Stimulated activated CD4-positive, alpha-beta T cell treated with anti-CD3 and anti-CD28 coated beads, Interleukin-1b, Interleukin-23, amount 100 ng/mL, for 48 hours (primary cell): ENCODE data around the gene CEBPB.
"Not testable (repeated sequence)": the region's sequence is repeated elsewhere in the genome, so short reads cannot be mapped to it uniquely, and the experiment has no call there.

Experiments used
- DNase-seq: peaks from one replicate; pipeline ENCODE4 v3.0.0-alpha.2; 2020

CEBPB gene

GRCh38 chr20:50193836-50194421 is 3.3 kb downstream of the CEBPB start:
- DNase-seq: no peak

GRCh38 chr20:50194422-50194830 is 3.8 kb downstream of the CEBPB start:
- DNase-seq: no peak

GRCh38 chr20:50194831-50195523 is 4.3 kb downstream of the CEBPB start:
- no peak for DNase-seq

- DNase-seq: no peak
Observed at GRCh38 chr20:50195524-50196120, 5.0 kb downstream of the CEBPB start.

GRCh38 chr20:50196248-50196647 is 5.6 kb downstream of the CEBPB start:
- no peak for DNase-seq

GRCh38 chr20:50196896-50197295 is 6.3 kb downstream of the CEBPB start:
- no peak for DNase-seq

- no peak for DNase-seq
Observed at GRCh38 chr20:50197463-50198179, 7.0 kb downstream of the CEBPB start.

GRCh38 chr20:50198180-50198666 is 7.6 kb downstream of the CEBPB start:
- no peak for DNase-seq

- no peak for DNase-seq
Observed at GRCh38 chr20:50198716-50199115, 8.1 kb downstream of the CEBPB start.

- no peak for DNase-seq
Observed at GRCh38 chr20:50199703-50200102, 9.1 kb downstream of the CEBPB start.

GRCh38 chr20:50200482-50201104 is 10.0 kb downstream of the CEBPB start:
- no peak for DNase-seq

- not testable (repeated sequence) for DNase-seq
Observed at GRCh38 chr20:50201710-50202109, 11.1 kb downstream of the CEBPB start.

- no peak for DNase-seq
Observed at GRCh38 chr20:50202677-50203076, 12.0 kb downstream of the CEBPB start.

- DNase-seq: no peak
Observed at GRCh38 chr20:50203951-50204937, 13.6 kb downstream of the CEBPB start.

GRCh38 chr20:50207026-50207425 is 16.4 kb downstream of the CEBPB start:
- DNase-seq: no peak

- DNase-seq: no peak
Observed at GRCh38 chr20:50208085-50208491, 17.5 kb downstream of the CEBPB start.

- DNase-seq: not testable (repeated sequence)
Observed at GRCh38 chr20:50208815-50209214, 18.2 kb downstream of the CEBPB start.

- no peak for DNase-seq
Observed at GRCh38 chr20:50210066-50210619, 19.5 kb downstream of the CEBPB start.

- DNase-seq: no peak
Observed at GRCh38 chr20:50211091-50211490, 20.5 kb downstream of the CEBPB start.

- no peak for DNase-seq
Observed at GRCh38 chr20:50213531-50214106, 23.0 kb downstream of the CEBPB start.
